GM23248 (cell line): ENCODE measurements around the gene FAM20C.

Experiments
- EZH2 ChIP-seq: fragments of 200-600 bp; sonication (generic); IDR thresholded peaks from 2 replicates; pipeline ENCODE4 v1.6.1; 2018; ENCODE audit warnings: antibody characterized with exemption, mild to moderate bottlenecking; ENCODE audit not compliant: insufficient read depth, poor library complexity, severe bottlenecking
- EZH2phosphoT487 ChIP-seq: fragments of 200-600 bp; sonication (generic); IDR thresholded peaks from 2 replicates; pipeline ENCODE4 v1.6.1; 2018; ENCODE audit warnings: antibody characterized with exemption, moderate library complexity, mild to moderate bottlenecking, low read depth; ENCODE audit not compliant: insufficient read depth

DNA sequence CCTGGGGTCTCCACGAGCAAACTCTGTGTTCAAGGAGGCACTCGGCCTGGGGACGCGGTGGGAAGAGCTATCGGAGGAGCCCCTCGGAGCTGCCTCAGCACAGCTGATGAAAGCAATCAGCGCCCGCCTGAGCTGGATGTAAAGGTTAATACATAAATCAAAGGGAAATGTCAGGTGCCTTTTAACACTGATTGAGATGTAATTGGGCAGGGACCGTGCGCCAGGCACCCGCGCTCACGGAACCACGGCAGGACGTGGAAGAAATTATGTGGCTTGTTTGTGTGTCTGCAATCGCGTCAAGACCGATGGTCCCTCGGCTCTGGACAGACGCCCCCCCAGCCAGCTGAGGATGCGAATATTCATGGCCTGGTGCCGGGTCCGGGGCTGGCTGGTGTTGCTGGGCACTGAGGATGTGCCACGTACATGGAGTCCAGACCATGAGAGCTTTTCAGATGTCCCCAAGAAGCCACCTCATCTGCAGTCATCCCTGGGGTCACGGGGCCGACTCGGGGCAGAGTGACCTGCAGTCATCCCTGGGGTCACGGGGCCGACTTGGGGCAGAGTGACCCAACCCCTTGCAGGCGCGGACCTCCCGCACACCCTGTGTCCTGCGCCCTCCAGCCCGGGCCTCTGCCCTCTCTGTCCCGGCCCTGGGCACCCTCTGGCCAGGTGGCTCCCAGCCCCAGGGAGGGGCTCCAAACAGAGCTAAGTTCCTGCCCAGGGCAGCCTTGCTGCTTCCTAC is 113.2 kb downstream of the FAM20C start:
- TF ChIP-seq EZH2phosphoT487 = no peak
- TF ChIP-seq EZH2 = no peak
